Cerebellar nuclear complex (tissue), 1 donor: Measurements from ENCODE around the gene PDE3B.
"Not testable (repeated sequence)": the region's sequence is repeated elsewhere in the genome, so short reads cannot be mapped to it uniquely, and the experiment has no call there.

ENCODE experiments used
- DNase-seq, 2 experiments: peaks; one replicate each; lab custom pipeline; 2025; lab: John Stamatoyannopoulos, UW

The PDE3B gene

DNA sequence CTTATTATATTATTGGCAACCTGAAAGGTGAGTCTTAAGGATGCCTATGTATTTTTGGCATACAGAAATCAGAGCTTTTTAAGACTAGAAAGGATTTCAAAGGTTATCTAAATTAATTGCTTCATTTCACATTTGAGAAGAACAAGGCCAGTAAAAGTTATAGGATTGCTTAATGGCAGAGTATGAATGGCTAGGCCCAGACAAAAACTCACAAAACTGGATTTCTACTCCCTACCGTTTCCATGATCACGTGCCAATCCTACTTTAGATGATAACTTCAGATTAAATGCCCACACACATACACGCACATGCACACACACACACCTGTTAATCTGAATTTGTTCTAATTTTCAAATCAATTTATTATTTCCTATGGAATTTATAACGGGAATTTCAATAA lies 1.8 kb upstream of the PDE3B start:
- no peak for DNase-seq

DNA sequence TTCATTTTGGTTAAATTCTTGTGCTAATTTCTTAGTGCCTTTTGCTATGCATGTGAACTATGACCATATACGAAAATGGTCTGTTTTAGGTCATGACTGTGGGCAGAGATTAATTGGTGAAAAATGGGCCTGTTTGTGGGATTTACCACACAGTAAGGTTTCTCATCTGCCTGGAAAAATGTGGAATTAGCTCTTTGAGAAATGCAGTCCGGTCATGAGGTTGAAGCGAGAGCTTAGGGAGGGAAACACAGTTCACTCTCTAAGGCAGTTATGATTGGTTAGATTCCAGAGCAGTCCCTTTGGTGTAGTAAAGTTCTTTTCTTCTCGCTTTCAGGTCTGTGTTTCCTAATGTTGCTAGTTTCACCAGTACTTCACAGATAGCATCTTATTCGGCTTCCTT lies 1.2 kb upstream of the PDE3B start:
- no peak for DNase-seq

- DNase-seq, result no peak
Measured at GRCh38 chr11:14642873-14643696, 519 bp upstream of the PDE3B start.

GRCh38 chr11:14644226-14645014 lies 816 bp downstream of the PDE3B start:
- DNase-seq, result no peak

GRCh38 chr11:14645015-14645912 lies 1.7 kb downstream of the PDE3B start:
- DNase-seq, result no peak

DNA sequence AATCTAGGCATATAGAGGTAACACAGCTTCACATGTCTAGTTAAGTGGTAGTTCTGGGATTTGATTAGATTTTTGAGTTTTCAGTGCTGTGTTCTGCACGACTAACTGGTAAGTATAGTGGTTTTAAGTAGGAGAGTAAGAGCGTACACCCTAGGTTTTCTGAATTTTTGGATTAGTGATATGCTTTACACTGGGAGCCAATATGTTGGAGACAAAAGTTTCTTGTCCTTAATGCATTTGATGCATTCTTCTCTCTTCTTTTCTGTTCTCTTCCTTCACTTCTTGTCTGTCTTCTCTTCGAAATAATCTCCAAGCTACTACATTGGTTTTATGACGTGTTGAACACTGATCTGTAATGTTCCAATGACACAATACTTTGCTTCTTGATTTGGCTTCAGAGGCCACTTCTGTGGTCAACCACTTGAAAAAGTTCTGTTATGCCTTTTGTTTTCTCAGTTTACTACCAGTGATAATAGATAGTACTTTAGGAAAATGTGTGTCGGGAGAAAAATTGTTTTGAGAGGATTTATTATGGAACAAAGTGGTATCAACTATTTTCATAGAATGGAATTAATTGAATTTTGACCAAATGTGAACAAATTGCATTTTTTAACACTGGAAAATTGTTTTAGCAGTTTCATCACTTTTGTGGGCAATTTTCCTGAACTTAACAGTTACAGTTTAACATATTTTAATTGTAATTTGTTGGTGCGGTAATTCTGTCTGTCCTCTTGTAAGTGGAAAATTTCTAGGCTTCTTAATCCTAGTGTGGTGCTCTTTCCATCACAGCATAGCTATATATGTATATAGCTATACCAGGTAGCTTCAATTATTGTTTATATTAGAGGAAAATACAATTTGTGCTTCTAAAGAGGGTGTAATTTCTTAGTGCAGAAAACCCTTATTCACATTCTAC lies 2.6 kb downstream of the PDE3B start:
- DNase-seq, result no peak

DNA sequence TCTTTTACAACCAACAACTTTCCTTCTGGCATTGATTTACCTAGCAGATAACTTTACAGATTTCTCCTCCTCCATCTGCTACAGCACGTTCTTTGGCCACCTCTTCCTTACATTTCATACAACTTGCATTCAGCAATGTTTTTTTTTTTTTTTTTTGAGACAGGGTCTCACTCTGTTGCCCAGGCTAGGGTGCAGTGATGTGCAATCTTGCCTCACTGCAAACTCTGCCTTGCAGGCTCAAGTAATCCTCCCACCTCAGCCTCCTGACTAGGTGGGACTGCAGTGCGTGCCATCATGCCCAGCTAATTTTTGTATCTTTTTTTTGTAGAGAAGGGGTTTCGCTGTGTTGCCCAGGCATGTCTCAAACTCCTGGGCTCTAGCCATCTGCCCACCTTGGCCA lies 6.5 kb downstream of the PDE3B start:
- DNase-seq, result no peak

- no peak for DNase-seq
Measured at GRCh38 chr11:14653090-14653489, 9.5 kb downstream of the PDE3B start.

GRCh38 chr11:14655435-14655834 lies 11.8 kb downstream of the PDE3B start:
- DNase-seq, result no peak

DNA sequence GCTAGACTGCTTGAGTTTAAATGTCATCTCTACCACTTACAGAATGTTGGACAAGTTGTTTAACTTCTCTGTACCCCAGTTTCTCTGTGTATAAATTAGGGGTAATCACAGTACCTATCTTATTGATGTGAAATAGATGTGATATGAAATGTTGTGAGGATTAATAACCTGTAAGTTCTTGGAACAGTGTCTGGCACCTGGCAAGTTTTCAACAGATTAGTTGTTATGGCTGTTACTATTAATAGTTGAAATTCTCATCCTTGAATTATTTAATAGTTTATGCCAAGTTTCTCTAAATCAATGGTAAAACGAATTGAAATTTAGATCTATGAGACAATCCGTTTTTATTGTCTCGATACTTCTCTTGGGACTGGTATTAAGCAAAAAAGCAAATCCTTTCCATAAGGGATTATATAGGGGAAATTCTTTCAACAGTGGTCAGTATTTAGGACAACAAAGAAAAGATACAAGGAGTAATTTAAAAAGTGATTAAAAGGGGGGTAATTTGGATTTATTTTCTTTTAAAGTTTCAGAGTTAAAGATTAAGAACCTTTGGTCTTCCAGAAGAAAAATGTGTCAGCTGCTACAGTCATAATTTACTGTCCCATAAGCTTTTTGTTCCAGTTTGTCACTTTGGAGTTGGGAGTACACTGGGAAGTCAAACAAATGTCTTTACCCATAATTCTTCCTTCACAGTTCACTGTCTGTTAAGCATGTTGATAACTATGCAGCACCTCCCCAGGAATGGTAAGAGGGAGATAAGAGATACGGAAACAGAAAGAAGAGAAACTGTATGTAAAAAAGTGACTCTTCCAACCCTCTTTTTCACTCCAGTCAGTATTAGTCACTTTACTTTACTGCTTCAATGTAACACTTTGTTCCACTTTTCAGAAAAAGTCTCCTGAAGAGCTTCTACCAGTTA lies 13.2 kb downstream of the PDE3B start:
- no peak for DNase-seq

- DNase-seq, result no peak
Measured at GRCh38 chr11:14657841-14658240, 14.2 kb downstream of the PDE3B start.

GRCh38 chr11:14664926-14665325 lies 21.3 kb downstream of the PDE3B start:
- DNase-seq, result not testable (repeated sequence)

DNA sequence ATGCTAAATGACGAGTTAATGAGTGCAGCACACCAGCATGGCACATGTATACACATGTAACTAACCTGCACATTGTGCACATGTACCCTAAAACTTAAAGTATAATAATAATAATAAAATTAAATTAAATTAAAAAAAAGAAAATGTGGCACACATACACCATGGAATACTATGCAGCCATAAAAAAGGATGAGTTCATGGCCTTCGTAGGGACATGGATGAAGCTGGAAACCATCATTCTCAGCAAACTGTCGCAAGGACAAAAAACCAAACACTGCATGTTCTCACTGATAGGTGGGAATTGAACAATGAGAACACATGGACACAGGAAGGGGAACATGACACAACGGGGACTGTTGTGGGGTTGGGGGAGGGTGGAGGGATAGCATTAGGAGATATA lies 23.7 kb downstream of the PDE3B start:
- DNase-seq, result not testable (repeated sequence)

GRCh38 chr11:14668731-14669301 lies 25.2 kb downstream of the PDE3B start:
- DNase-seq, result no peak

GRCh38 chr11:14669499-14669898 lies 25.9 kb downstream of the PDE3B start:
- DNase-seq, result no peak

GRCh38 chr11:14669958-14670357 lies 26.4 kb downstream of the PDE3B start:
- DNase-seq, result no peak

- no peak for DNase-seq
Measured at GRCh38 chr11:14672635-14673034, 29.0 kb downstream of the PDE3B start.

DNA sequence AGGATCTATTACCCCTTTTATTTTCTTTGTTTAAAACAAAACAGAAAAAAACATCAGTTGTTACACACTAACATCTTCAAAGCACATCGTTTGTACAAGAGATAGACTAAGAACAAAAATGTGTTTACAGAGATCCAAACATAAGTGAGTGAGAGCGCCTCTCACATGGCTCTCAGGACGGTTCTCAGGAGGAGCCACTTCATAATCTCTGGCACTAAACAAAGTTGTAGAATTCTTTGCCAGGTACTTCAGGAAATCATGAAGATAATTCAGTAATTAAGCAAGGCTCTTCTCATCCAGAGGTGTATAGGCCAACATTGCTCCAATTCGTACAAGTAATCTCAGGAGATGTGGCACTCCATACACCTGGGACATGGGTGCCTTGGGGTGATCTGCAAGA lies 29.8 kb downstream of the PDE3B start:
- no peak for DNase-seq

DNA sequence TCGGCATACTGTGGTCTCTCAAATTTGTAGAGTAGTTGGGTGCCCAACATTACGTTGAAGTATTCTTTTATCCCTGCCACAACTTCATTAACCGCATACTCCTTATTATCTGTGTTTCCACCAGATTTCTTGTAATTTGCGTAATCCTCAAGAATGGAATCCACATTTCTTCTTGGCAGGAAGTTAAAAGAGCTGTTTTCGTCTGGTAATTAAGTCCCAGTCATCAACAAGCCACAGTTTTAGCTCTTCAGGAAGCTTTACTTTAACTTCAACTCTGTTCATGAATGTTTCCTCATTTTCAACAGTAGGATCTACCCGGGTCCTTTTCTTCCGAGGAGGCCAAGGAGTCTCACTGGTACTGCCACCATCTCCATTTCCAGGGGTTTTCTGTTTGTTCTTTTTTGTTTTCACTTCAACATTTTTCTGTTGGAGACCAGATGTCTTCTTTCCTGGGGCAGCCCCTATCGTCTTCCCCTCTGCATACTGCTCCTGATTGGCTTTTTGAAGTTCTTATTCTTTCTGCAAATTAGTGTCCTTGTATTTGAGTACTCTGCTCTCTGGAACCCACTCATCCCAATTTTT lies 30.3 kb downstream of the PDE3B start:
- DNase-seq, result no peak
